Measurements from ENCODE around the gene CD80.

DNA sequence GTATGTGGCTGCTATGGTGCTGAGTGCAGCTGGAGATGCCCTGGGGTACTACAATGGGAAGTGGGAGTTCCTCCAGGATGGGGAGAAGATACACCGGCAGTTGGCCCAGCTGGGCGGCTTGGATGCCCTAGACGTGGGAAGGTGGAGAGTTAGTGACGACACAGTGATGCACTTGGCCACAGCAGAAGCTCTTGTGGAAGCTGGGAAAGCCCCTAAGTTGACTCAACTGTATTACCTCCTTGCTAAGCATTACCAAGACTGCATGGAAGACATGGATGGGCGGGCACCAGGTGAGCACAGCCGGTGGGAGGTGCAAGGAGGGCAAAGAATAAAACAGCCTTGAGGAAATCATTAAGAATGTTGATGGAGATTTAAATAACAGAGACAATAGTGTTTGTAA lies 22.8 kb upstream of the CD80 start:
- TF ChIP-seq, protein P1, sequence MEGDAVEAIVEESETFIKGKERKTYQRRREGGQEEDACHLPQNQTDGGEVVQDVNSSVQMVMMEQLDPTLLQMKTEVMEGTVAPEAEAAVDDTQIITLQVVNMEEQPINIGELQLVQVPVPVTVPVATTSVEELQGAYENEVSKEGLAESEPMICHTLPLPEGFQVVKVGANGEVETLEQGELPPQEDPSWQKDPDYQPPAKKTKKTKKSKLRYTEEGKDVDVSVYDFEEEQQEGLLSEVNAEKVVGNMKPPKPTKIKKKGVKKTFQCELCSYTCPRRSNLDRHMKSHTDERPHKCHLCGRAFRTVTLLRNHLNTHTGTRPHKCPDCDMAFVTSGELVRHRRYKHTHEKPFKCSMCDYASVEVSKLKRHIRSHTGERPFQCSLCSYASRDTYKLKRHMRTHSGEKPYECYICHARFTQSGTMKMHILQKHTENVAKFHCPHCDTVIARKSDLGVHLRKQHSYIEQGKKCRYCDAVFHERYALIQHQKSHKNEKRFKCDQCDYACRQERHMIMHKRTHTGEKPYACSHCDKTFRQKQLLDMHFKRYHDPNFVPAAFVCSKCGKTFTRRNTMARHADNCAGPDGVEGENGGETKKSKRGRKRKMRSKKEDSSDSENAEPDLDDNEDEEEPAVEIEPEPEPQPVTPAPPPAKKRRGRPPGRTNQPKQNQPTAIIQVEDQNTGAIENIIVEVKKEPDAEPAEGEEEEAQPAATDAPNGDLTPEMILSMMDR (IDR thresholded peaks at IDR 0.05), result no peak
- TF ChIP-seq POLR2AphosphoS5 (IDR thresholded peaks at IDR 0.05) (no peak), POLR2A (IDR thresholded peaks at IDR 0.05) (no peak), EP300 (IDR thresholded peaks at IDR 0.05) (no peak)
